Neuron (in vitro differentiated cells): ENCODE measurements around the gene TASP1.
"Not testable (repeated sequence)": the region's sequence is repeated elsewhere in the genome, so short reads cannot be mapped to it uniquely, and the experiment has no call there.

Experiments
- H2AFZ ChIP-seq: one replicate; pipeline ENCODE4 v1.6.1; 2013; ENCODE audit warnings: low read depth, mild to moderate bottlenecking, inconsistent platforms, low read length, moderate library complexity
- H3K27me3 ChIP-seq: one replicate; pipeline ENCODE4 v1.6.1; 2013; ENCODE audit warnings: low read length; ENCODE audit not compliant: insufficient read depth
- H3K36me3 ChIP-seq: one replicate; pipeline ENCODE4 v1.6.1; 2013; ENCODE audit warnings: low read length; ENCODE audit not compliant: insufficient read depth
- H3K4me1 ChIP-seq: one replicate; pipeline ENCODE4 v1.6.1; 2013; ENCODE audit warnings: low read length; ENCODE audit not compliant: insufficient read depth
- H3K4me3 ChIP-seq: 2 replicates; pipeline ENCODE4 v1.5.1; 2013; ENCODE audit warnings: mild to moderate bottlenecking, low read length, moderate library complexity
- H3K9me3 ChIP-seq: one replicate; pipeline ENCODE4 v1.6.1; 2013; ENCODE audit warnings: low read length

TASP1 gene

DNA sequence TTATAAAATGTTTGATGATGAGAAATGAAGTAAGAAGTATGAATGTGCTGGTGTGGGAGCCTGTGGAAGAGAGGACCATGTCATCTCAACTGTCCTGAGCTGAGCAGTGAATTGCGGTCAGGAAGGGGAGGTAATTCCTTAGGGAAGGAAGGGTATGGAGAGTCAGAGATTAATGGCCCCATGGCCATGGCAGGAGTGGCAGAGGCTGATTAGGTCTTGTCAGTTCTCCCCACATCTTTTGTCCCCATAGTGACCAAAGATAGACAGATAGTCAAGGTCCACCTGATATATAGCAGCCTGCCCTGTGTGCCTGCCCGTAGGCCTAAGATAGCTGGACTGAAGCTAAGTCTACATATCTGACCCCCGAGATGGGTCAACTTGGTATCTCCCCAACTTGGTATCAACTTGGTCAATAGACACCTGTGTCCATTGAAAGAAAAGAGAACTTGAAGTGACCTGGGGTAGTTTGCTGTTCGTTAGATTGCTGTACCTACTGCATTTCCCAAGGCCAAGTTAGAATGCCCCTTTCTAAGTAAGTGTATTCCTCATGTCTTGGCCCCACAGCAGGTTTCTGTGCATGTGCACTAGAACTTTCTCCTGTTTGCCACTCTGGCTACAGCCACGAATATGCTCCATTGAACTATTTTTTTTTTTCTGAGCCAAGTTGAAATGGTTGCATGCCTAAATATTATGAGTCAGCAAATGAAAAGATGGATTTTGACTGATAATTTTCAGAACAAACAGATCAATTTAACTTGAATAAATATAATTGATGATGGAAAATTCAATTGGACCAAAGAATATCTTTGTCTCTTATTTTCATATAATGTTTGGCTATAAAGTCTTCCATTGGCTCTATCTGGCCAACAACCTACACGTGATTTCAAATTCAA, 274.2 kb downstream of the TASP1 start:
- Histone ChIP-seq H3K36me3 (no peaks in the 10 kb centered on the region), H3K27me3 (no peaks in the 10 kb centered on the region), H3K4me1 (no peaks in the 10 kb centered on the region), H3K4me3 (no peak overlapping the region), H2AFZ (no peak overlapping the region), H3K9me3 (no peaks in the 10 kb centered on the region)

DNA sequence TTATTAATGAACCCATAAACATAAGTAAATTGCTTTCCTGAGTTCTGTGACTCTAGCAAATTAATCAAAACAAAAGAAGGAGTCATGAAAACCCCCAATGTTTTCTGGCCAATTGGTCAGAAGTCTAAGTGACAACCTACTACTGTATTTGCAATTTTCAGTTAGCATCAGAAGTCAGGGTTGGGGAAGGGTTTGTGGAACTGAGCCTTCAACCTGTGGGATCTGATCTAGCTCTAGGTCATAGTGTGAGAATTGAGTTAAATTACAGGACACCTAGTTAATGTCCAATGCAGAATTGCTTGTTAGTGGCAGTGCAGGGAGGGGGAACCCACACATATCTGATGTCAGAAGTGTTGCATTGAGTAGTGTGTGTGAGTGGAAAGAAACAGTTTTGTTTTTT, 275.3 kb downstream of the TASP1 start:
- Histone ChIP-seq H3K9me3 (no peaks in the 10 kb centered on the region), H3K36me3 (no peaks in the 10 kb centered on the region), H3K4me1 (no peaks in the 10 kb centered on the region), H3K27me3 (no peaks in the 10 kb centered on the region), H2AFZ (no peak overlapping the region), H3K4me3 (no peak overlapping the region)

DNA sequence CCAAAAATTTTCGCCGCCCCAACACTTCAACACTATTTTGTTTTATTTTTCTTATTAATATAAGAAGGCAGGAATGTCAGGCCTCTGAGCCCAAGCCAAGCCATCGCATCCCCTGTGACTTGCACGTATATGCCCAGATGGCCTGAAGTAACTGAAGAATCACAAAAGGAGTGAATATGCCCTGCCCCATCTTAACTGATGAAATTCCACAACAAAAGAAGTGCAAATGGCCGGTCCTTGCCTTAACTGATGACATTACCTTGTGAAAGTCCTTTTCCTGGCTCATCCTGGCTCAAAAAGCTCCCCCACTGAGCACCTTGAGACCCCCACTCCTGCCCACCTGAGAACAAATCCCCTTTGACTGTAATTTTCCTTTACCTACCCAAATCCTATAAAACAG, 276.6 kb downstream of the TASP1 start:
- not testable (repeated sequence) for H3K4me1 ChIP-seq, H3K4me3 ChIP-seq, H3K36me3 ChIP-seq, H2AFZ ChIP-seq, H3K27me3 ChIP-seq, H3K9me3 ChIP-seq

DNA sequence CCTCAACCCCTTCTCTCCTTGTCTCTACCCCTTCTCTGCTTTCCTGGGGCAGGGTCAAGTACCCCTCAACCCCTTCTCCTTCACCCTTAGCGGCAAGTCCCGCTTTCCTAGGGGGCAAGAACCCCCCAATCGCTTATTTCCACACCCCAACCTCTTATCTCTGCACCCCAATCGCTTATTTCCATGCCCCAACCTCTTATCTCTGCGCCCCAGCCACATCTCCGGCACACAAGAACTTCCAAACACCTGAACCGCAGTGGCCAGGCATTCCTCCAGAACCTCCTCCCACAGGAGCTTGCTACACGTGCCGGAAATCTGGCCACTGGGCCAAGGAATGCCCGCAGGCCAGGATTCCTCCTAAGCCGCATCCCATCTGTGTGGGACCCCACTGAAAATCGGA, 279.8 kb downstream of the TASP1 start:
- not testable (repeated sequence) for H3K27me3 ChIP-seq, H3K4me1 ChIP-seq, H3K9me3 ChIP-seq, H3K36me3 ChIP-seq, H2AFZ ChIP-seq, H3K4me3 ChIP-seq

DNA sequence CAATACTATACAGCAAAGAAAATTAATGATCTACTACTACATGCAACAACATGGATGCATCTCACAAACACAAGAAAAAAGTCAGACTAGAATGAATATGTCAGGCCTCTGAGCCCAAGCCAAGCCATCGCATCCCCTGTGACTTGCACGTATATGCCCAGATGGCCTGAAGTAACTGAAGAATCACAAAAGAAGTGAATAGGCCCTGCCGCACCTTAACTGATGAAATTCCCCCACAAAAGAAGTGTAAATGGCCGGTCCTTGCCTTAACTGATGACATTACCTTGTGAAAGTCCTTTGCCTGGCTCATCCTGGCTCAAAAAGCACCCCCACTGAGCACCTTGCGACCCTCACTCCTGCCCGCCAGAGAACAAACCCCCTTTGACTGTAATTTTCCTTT, 280.9 kb downstream of the TASP1 start:
- H3K27me3 ChIP-seq, H3K4me3 ChIP-seq, H3K36me3 ChIP-seq, H3K4me1 ChIP-seq, H2AFZ ChIP-seq, H3K9me3 ChIP-seq: not testable (repeated sequence)

DNA sequence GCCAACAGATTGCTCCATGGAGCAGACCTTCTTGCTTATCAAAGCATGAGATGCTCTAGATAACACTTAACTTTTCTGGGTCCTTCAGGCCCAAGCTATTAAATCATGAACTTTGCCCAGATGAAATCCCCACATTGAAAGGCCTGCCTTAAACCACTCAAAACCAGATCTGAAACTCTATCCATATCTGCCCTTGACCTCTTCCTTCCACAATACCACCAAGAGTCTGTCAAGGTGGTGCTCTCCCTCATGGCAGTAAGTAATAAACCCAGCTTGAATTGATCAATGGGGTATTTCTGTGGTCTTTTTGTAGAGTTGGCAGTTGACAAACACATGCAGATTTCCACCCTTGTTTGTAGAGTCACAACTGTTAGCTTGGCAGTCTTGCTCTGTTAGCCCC, 282.1 kb downstream of the TASP1 start:
- no peaks in the 10 kb centered on the region for H3K36me3 ChIP-seq
- H3K9me3 ChIP-seq = no peaks in the 10 kb centered on the region
- H3K27me3 ChIP-seq = no peaks in the 10 kb centered on the region
- no peak overlapping the region for H3K4me3 ChIP-seq
- H3K4me1 ChIP-seq = no peaks in the 10 kb centered on the region
- no peak overlapping the region for H2AFZ ChIP-seq

DNA sequence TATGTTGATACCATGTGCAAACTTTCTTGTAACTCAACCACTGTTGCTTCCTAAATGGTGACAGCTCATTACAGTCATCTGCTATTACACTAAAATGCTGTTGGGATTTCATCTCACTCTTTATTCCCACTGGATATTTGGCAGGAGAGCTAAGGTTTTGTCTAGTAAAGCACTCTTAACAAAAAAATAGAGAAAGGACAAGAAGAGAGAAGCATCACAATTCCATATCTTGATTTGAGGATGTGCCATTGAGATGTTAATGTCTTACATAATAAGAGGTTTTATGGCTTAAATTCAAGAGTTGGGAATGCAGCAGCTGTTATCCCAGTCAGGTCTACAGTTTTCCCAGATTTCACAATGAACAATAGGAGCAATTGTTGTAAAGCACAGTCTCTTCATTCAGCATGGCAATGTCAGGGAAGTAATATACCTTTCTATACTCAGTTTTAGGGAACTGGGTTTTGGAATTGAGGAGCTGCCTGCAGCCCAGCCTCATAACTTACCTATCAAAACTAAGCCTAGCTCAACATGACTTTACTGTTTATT, 282.7 kb downstream of the TASP1 start:
- no peaks in the 10 kb centered on the region for H3K4me1 ChIP-seq
- no peaks in the 10 kb centered on the region for H3K9me3 ChIP-seq
- no peaks in the 10 kb centered on the region for H3K36me3 ChIP-seq
- no peak overlapping the region for H3K4me3 ChIP-seq
- H2AFZ ChIP-seq = no peak overlapping the region
- H3K27me3 ChIP-seq = no peaks in the 10 kb centered on the region

DNA sequence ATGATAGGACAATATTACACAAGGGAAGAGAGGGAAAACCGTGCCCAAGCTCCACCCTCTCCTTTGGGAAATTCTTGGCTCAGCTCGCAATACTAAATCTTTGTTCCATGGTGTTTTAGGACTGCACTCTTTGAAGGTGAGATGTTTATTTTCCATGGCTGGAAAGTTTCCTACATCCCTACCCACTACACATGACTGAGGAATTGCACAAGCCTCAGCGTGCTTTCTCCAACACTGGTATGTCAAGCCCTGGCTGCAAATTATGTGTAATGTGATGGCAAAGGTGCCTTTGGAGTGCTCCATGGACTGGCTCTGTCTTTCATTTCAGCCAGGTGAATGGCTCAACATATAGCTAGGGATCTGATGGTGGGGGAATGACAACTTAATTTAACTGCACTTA, 283.3 kb downstream of the TASP1 start:
- no peaks in the 10 kb centered on the region for H3K9me3 ChIP-seq
- H3K27me3 ChIP-seq = no peaks in the 10 kb centered on the region
- H3K4me1 ChIP-seq = no peaks in the 10 kb centered on the region
- H3K4me3 ChIP-seq = no peak overlapping the region
- H3K36me3 ChIP-seq = no peaks in the 10 kb centered on the region
- no peak overlapping the region for H2AFZ ChIP-seq

DNA sequence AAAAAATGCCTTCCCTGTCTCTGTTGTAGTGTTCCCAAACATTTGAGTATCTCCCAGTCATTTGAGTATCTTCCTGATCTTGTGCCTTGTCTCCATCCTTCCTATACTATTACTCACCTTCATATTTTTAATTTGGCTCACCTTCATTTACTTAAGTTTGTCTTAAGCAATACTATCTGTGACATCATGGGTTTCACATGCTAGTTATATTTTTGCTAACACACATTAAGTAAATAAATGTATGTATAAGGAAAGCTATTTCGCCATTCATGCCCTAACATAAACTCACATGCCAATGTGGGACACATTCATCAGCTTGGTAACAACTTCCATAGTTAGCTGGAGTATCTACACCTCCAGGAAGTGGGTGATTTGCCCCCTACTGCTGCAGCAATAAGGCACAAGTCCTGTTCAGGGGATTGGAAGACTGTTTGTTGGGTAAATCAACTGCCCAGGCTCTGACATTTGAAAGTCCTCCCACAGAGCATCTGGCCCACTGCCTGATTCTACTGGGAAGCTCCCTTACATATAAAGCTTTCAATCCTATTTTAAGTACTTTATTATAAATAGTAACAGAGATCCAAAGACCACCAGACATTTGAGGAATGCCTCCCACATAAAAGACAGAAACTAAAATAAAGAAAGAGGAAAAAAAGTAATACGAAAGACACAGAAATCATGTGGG, 285.3 kb downstream of the TASP1 start:
- H3K9me3 ChIP-seq = no peaks in the 10 kb centered on the region
- H3K4me3 ChIP-seq = no peak overlapping the region
- H3K36me3 ChIP-seq = no peaks in the 10 kb centered on the region
- no peaks in the 10 kb centered on the region for H3K4me1 ChIP-seq
- H2AFZ ChIP-seq = no peak overlapping the region
- H3K27me3 ChIP-seq = no peaks in the 10 kb centered on the region

DNA sequence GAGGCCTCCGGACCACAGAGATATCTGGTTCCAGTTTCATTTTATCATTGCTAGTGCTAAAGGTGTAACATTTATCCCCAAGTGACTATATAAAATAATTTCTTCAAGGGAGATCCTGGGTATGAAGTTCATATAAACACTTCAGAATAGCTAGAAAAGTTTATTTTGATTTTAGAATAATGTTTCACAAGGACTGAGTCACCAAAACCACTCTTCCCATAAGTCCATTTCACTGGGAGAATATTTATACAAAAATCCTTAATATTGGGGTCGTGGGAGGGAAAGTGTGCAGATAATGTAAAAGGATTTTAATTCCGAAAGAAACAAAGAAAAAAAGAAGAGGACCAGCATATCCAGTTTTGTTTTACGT, 289.5 kb downstream of the TASP1 start:
- Histone ChIP-seq H3K4me3 (no peak overlapping the region), H3K4me1 (no peaks in the 10 kb centered on the region)

DNA sequence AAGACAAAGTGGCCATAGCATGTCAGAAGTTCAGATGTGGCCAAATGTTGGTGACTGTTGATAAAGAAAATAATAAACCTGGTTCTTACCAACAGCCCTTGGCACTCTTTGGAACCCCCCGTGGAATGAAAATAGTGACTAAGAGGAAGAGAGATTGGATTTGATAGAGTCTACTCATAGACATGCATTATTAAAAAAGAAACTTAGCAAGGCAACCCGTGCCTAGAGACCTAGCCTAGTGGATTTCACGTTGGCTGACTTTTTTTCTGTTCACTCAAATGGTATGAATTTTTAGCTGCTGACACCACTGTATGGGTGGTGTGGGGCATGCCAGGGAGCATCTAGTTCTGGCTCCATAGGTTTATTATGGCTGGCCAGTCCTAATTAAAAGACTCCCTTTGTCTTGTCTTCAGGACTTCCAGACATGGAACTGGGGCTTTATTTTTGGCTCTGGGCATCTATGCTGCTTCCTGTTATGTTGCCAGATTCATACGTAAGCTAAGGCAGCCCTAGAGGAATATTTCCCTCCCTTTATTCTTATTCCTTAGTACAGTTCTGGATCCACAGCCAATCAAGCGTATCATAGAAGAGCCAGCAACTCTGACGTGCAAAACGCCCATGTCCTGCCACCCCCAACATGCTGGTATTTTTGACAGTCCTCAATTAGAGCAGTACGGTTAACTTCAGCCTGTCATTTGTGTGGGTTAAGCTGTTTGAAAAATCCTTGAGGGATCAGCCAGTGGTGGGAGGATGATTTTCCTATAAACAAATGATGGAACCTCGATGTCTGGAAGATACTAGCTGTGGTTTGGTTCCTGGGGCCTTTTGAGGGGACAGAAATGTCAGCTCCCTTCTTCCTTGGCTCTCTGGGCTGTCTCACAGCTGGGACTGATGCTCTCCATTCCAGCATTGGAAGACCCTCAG, 290.2 kb downstream of the TASP1 start:
- H3K27me3 ChIP-seq = no peaks in the 10 kb centered on the region
- H3K4me1 ChIP-seq = no peaks in the 10 kb centered on the region
- H3K36me3 ChIP-seq = no peaks in the 10 kb centered on the region
- no peak overlapping the region for H3K4me3 ChIP-seq
- no peaks in the 10 kb centered on the region for H3K9me3 ChIP-seq
- no peak overlapping the region for H2AFZ ChIP-seq

More for the DNA sequence above, 289.5 kb downstream of the TASP1 start:
- no peaks in the 10 kb centered on the region for H3K36me3 ChIP-seq
- H3K9me3 ChIP-seq = no peaks in the 10 kb centered on the region
- H2AFZ ChIP-seq = no peak overlapping the region
- no peaks in the 10 kb centered on the region for H3K27me3 ChIP-seq

DNA sequence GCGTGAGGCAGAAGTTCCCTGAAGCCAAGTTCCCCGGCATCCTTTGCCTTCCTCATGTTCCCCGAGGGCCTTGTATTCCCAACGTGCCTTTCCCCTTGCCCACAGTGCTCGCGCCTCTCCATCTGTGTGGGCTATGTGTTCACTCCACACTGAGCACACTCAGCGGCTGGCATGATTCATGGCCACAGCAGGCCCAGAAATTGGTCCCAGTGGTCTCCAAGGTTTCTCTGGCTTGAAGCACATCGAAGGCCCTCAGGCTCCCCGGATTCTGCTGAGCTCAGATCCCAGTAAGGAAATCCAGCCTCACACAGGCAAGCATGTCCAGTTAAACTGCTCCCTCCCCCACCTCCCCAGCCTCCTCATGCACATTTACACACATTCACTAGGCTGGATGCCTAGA, 294.1 kb downstream of the TASP1 start:
- Histone ChIP-seq H3K36me3 (no peaks in the 10 kb centered on the region), H3K27me3 (no peaks in the 10 kb centered on the region), H3K4me1 (no peaks in the 10 kb centered on the region), H3K9me3 (no peaks in the 10 kb centered on the region), H3K4me3 (no peak overlapping the region), H2AFZ (no peak overlapping the region)
